Progenitor cell of endocrine pancreas (in vitro differentiated cells): ENCODE data around the gene MBIP. TPM values are rescaled to one million over a fixed set of nuclear protein-coding genes. Genes with fewer than 3 reads are reported as not detected.

Experiments
- DNase-seq: peaks from one replicate; pipeline ENCODE4 v3.0.0; 2021; ENCODE audit warnings: low spot score; ENCODE audit not compliant: unreplicated experiment
- H3K27ac Mint-ChIP-seq: 2 replicates; pipeline ENCODE4 v1.8.0; 2021; ENCODE audit warnings: mild to moderate bottlenecking, moderate library complexity, mixed read lengths
- H3K27me3 Mint-ChIP-seq: 2 replicates; pipeline ENCODE4 v1.8.0; 2021; ENCODE audit warnings: mixed read lengths
- H3K36me3 Mint-ChIP-seq: 2 replicates; pipeline ENCODE4 v1.8.0; 2022; ENCODE audit warnings: mixed read lengths; ENCODE audit not compliant: insufficient read depth
- H3K4me1 Mint-ChIP-seq: 2 replicates; pipeline ENCODE4 v1.8.0; 2021; ENCODE audit warnings: low read depth, mixed read lengths
- H3K4me3 Mint-ChIP-seq: 2 replicates; pipeline ENCODE4 v1.8.0; 2021; ENCODE audit warnings: low read depth, mild to moderate bottlenecking, moderate library complexity, mixed read lengths
- H3K9me3 Mint-ChIP-seq: 2 replicates; pipeline ENCODE4 v1.8.0; 2021; ENCODE audit warnings: low read depth, mixed read lengths
- CTCF ChIP-seq: fragments of 200-600 bp; sonication (generic); IDR thresholded peaks from one replicate; pipeline ENCODE4 v1.5.0; 2021; ENCODE audit warnings: antibody characterized with exemption, mild to moderate bottlenecking; ENCODE audit not compliant: unreplicated experiment
- total RNA-seq: library from RNA; stranded (reverse); gene quantifications from 2 replicates; pipeline ENCODE4 v1.2.1, GENCODE V29; 2021

Gene MBIP
- total RNA-seq, 1 donor from 2014 or later = 32.8 TPM

- Mint-ChIP-seq H3K4me3 (no peak overlapping the region), H3K27me3 (peaks cover 80% of the 10 kb centered on the region), H3K9me3 (no peaks in the 10 kb centered on the region), H3K4me1 (no peaks in the 10 kb centered on the region), H3K36me3 (no peaks in the 10 kb centered on the region), H3K27ac (no peak overlapping the region)
- DNase-seq = no peak
- TF ChIP-seq CTCF = no peak
Observed at GRCh38 chr14:36264595-36264994, 55.8 kb downstream of the MBIP start.

GRCh38 chr14:36264107-36264506, 56.3 kb downstream of the MBIP start:
- H3K4me1 Mint-ChIP-seq = no peaks in the 10 kb centered on the region
- DNase-seq = no peak
- no peak overlapping the region for H3K27ac Mint-ChIP-seq
- TF ChIP-seq CTCF = no peak
- peaks cover 77% of the 10 kb centered on the region for H3K27me3 Mint-ChIP-seq
- no peaks in the 10 kb centered on the region for H3K9me3 Mint-ChIP-seq
- no peak overlapping the region for H3K4me3 Mint-ChIP-seq
- no peaks in the 10 kb centered on the region for H3K36me3 Mint-ChIP-seq

- TF ChIP-seq CTCF = no peak
- Mint-ChIP-seq H3K9me3 (no peaks in the 10 kb centered on the region), H3K27me3 (peaks cover 79% of the 10 kb centered on the region), H3K27ac (no peak overlapping the region), H3K4me1 (no peaks in the 10 kb centered on the region), H3K4me3 (no peak overlapping the region), H3K36me3 (no peaks in the 10 kb centered on the region)
- no peak for DNase-seq
Observed at GRCh38 chr14:36260970-36261640, 59.3 kb downstream of the MBIP start.

- Mint-ChIP-seq H3K4me3 (no peak overlapping the region), H3K27me3 (peaks cover 82% of the 10 kb centered on the region), H3K27ac (no peak overlapping the region), H3K4me1 (no peaks in the 10 kb centered on the region), H3K9me3 (no peaks in the 10 kb centered on the region), H3K36me3 (no peaks in the 10 kb centered on the region)
- DNase-seq = no peak
- no peak for TF ChIP-seq CTCF
Observed at GRCh38 chr14:36258241-36258640, 62.2 kb downstream of the MBIP start.

- Mint-ChIP-seq H3K27me3 (peaks cover 78% of the 10 kb centered on the region), H3K27ac (no peak overlapping the region), H3K4me1 (no peaks in the 10 kb centered on the region), H3K4me3 (no peak overlapping the region), H3K36me3 (no peaks in the 10 kb centered on the region), H3K9me3 (no peaks in the 10 kb centered on the region)
- no peak for DNase-seq
- TF ChIP-seq CTCF = no peak
Observed at GRCh38 chr14:36256126-36256801, 64.2 kb downstream of the MBIP start.
